Right lobe of liver (tissue), 4 donors: ENCODE measurements around the gene CERCAM.

Experiments used
- CTCF ChIP-seq, 4 donors: fragments of 200-600 bp in 3 of 4; fragments of 450-650 bp in 1 of 4; IDR thresholded peaks; one replicate each; pipeline versions ENCODE4 v1.5.1 to v1.8.0; 2016 to 2022; ENCODE audit warnings: antibody characterized with exemption in 4 of 4, mild to moderate bottlenecking in 2 of 4
- POLR2A ChIP-seq: fragments of 450-650 bp; IDR thresholded peaks from one replicate; pipeline ENCODE4 v1.6.1; 2017; ENCODE audit warnings: antibody characterized with exemption, mild to moderate bottlenecking
- donor health status: DM: no; HTN: no; CAD: no.
- donor health status: DM: no; HTN: no; CAD: no.
- donor health status: DM: no; HTN: yes; CAD: no.

- no peak for TF ChIP-seq CTCF (IDR thresholded peaks at IDR 0.05)
- TF ChIP-seq POLR2A, result no peak
These were observed 20.8 kb upstream of the CERCAM start for GRCh38 chr9:128399861-128400260.
